HG03103 (cell line): ENCODE data around the gene TCTN3.
"Not testable (repeated sequence)": the region's sequence is repeated elsewhere in the genome, so short reads cannot be mapped to it uniquely, and the experiment has no call there.

Source experiments
- ATAC-seq: cut with Tn5 transposase; IDR thresholded peaks from one replicate; pipeline ENCODE4 v1.9.1; 2021; ENCODE audit warnings: low read depth; ENCODE audit not compliant: unreplicated experiment

Gene TCTN3, protein sequence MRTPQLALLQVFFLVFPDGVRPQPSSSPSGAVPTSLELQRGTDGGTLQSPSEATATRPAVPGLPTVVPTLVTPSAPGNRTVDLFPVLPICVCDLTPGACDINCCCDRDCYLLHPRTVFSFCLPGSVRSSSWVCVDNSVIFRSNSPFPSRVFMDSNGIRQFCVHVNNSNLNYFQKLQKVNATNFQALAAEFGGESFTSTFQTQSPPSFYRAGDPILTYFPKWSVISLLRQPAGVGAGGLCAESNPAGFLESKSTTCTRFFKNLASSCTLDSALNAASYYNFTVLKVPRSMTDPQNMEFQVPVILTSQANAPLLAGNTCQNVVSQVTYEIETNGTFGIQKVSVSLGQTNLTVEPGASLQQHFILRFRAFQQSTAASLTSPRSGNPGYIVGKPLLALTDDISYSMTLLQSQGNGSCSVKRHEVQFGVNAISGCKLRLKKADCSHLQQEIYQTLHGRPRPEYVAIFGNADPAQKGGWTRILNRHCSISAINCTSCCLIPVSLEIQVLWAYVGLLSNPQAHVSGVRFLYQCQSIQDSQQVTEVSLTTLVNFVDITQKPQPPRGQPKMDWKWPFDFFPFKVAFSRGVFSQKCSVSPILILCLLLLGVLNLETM

GRCh38 chr10:95693668-95694534 lies at the start of gene TCTN3:
TCTN3 (minus strand) TSS chr10:95693927; CDS start chr10:95693899, 28 bp downstream.
- ATAC-seq, result peak; percentile 98

- ATAC-seq, result no peak
These were observed 49.3 kb upstream of the TCTN3 start for GRCh38 chr10:95742962-95743535.

- no peak for ATAC-seq
These were observed 48.8 kb upstream of the TCTN3 start for GRCh38 chr10:95742485-95742884.

DNA sequence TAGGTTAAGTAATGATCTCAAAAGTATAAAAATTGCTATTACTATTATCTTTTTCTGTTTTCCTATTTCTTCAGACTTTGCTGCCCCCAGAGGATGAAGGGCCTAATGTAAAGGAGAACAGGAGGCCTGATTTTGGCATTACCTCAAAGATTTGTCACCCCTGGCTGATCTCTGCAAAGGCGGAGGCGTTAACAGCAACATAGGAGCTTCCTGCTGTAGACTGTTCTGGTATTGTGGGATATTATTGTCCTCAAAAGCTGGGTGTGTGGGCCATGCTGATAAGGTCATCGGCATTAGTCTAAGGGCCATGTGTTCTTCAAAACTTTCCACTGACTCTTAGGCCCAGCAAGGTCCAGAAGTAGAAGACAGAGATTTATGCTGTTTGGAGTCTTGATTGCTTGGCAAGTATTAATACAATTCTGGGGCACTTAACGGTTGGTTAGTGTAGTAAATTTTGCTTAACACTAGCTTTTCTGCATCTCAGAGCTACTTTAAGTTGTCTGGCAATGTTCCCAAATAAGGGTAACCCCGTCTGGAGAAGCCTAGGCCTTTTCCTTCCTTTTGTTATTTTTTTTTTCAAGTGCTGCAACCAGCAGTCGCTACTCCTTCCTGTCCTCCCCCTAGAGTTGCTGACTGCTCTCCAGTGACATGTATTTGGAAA lies 48.2 kb upstream of the TCTN3 start:
- ATAC-seq, result peak; percentile 71

GRCh38 chr10:95739056-95739455 lies 45.3 kb upstream of the TCTN3 start:
- no peak for ATAC-seq

DNA sequence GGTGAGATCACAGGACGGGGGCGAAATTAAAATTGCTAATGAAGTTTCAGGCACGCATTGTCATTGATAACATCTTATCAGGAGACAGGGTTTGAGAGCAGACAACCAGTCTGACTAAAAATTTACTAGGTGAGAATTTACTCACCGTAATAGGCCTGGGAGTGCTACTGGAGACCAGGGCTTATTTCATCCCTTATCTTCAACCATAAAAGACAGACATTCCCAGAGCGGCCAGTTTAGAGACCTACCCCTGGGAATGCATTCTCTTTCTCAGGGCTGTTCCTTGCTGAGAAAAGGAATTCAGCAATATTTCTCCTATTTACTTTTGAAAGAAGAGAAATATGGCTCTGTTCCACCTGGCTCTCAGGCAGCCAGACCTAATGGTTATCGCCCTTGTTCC lies 39.2 kb upstream of the TCTN3 start:
- ATAC-seq, result not testable (repeated sequence)

DNA sequence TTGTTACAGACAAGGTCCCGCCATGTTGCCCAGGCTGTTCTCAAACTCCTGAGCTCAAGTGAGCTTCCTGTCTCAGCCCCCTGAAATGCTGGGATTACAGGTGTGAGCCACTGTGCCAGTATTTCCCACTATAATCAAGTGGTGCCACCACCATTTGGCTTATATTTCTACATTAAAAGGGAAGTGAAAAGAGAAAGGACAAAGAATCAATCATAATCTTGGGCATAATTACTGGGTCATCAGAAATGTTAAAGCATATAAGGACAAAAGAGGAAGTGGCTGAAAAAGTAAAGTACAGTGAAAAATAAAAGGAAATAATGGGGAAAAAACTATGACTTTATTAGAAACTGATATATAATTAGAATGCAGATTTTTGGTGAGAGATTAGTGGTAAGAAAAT lies 36.5 kb upstream of the TCTN3 start:
- no peak for ATAC-seq

DNA sequence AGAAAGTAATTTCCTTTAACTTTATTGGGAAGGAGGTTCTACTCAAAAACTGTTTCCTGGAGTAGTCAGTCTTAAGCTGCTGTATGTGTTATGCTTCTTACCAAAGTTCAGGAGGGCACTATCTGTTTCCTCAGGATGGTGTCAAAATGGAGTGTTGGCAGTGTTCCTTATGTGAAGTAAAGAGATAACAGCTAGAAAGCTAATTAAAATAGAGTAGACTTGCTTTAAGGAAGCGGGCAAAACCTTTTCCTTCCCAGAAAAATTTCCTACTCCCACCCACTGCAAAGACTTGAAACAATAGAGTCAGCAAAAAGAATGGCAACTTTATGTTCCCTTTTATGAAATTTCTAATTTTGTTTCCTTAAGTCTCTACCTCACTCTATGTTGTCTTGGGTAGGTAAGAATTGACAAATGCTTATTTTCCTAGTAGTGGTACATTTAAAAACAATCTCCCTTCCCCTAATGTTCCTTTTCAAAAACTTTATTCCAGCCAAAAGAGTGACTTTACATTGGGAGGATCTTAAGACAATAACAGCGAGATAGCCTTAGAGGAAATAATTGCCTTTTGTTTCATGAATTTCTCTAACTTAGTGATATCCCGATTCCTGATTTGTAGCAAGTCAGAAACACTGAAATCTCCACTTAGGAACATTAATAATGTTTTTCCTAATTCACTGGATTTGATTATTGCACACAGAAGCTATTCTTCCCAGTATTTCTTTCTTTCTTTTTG lies 35.8 kb upstream of the TCTN3 start:
- ATAC-seq, result no peak

GRCh38 chr10:95728526-95728925 lies 34.8 kb upstream of the TCTN3 start:
- ATAC-seq, result no peak

- ATAC-seq, result not testable (repeated sequence)
These were observed 28.8 kb upstream of the TCTN3 start for GRCh38 chr10:95722496-95722895.

GRCh38 chr10:95720745-95721144 lies 27.0 kb upstream of the TCTN3 start:
- ATAC-seq, result not testable (repeated sequence)

- ATAC-seq, result no peak
These were observed 23.1 kb upstream of the TCTN3 start for GRCh38 chr10:95716866-95717265.

- ATAC-seq, result no peak
These were observed 22.7 kb upstream of the TCTN3 start for GRCh38 chr10:95716466-95716865.

- ATAC-seq, result no peak
These were observed 17.8 kb upstream of the TCTN3 start for GRCh38 chr10:95711492-95711891.

DNA sequence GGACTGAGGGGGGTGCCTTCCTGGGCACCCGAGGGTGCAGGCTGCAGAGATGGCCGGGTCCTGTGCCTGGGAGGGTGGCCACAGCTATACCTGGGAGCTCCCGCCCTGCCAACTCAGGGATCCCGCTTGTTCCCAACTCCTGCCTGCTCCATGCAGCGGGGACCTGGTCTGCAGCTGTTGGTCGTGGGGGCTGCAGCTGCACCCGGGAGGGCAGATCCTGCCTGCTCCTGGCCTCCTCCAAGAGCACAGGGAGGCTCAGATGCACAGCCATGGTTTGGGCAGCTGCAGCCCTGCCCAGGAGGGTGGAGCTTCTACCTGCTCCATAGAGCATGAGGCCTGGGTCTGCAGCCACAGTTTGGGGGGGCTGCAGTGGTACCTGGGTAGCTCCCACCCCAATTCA lies 13.3 kb upstream of the TCTN3 start:
- no peak for ATAC-seq

DNA sequence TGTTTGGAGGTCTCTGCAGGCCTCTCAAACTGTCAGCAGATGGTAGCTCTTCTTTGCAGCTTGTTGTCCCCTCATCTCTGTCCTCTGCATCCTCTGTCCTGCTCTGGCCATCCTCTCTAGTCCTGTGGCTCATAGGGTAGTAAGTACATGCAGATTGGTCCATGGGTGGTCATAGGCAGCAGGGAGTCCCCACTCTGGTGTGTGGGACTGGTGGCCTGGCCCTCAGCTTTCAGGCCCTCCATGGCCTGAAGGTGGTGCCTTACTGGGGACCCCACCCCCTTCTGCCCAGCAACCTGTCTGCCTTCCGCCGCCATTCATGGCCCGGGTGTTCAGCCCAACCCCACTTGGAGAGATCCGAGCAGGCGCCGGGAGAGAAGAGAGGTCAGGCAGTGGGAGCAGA lies 12.8 kb upstream of the TCTN3 start:
- no peak for ATAC-seq

DNA sequence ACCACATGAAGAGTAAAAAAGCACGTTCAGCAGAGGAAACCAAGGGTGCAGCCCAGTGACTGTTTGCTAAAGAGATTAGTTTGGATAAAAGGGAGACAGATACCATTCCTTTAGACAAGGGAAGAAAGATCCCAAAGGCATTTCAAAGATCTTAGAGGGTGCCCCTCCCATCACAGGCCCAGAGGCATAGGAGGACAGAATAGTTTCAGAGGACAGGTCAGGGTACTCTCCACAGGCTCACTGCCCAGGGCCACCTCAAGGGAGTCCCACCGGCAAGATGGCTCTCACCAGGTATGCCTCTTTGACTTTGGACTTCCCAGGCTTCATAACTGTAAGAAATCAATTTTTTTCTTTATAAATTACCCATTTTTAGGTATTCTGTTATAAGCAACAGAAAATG lies 4.7 kb upstream of the TCTN3 start:
- no peak for ATAC-seq

DNA sequence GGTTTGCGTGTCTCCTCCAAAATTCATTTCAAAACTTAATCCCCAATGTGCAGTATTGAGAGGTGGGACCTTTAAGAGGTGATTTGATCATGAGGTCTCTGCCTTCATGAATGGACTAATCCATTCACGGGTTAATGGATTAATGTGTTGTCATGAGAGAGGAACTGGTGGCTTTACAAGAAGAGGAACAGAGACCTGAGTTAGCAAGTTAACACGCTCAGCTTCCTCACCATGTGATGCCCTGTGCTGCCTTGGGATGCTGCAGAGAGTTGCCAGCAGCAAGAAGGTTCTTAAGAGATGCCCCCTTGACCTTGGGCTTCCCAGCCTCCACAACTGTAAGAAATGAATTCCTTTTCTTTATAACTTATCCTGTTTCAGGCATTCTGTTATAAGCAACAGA lies 3.7 kb upstream of the TCTN3 start:
- ATAC-seq, result no peak

DNA sequence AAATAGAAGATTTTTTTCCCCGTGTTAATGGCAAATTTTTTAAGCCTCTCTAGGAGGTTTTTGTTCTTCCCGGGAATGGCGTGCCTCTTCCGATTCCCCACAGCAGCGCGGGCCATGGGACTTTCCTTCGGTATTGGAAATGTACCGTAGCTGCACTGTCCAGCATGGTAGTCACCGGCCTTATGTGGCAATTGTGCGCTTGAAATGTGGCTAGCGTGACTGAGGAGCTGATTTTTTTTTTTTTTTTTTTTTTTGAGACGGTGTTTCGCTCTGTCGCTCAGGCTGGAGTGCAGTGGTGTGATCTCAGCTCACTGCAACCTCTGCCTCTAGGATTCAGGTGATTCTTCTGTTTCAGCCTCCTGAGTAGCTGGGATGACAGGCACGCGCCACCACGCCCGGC lies 938 bp upstream of the TCTN3 start:
- no peak for ATAC-seq
